Activated CD4-positive, alpha-beta T cell treated with anti-CD3 and anti-CD28 coated beads for 36 hours (primary cell): Measurements from ENCODE around the gene EGF. TPM values are rescaled to one million over a fixed set of nuclear protein-coding genes. Genes with fewer than 3 reads are reported as not detected.
"Not testable (repeated sequence)": the region's sequence is repeated elsewhere in the genome, so short reads cannot be mapped to it uniquely, and the experiment has no call there.

Experiments used
- ATAC-seq: fragments of 200-7000 bp; cut with Tn5 transposase; one replicate; pipeline ENCODE4 v1.10.0; 2021; ENCODE audit warnings: mild to moderate bottlenecking, moderate library complexity
- CTCF ChIA-PET: fragments of 350-600 bp; sonication (Branson Sonifier 250); formaldehyde crosslinking; loops from one replicate; lab custom pipeline; 2021; ENCODE audit warnings: antibody characterized with exemption; lab: Charles Lee
- POLR2A ChIA-PET: fragments of 350-600 bp; sonication (Branson Sonifier 250); formaldehyde crosslinking; loops from one replicate; lab custom pipeline; 2021; ENCODE audit warnings: antibody characterized with exemption, inconsistent platforms; lab: Charles Lee
- DNase-seq: peaks from one replicate; pipeline ENCODE4 v3.0.0-alpha.2; 2020
- H3K27ac Mint-ChIP-seq: one replicate; pipeline ENCODE4 v1.8.0; 2021; ENCODE audit warnings: mixed read lengths
- H3K27me3 Mint-ChIP-seq: one replicate; pipeline ENCODE4 v1.8.0; 2021; ENCODE audit warnings: mixed read lengths
- H3K36me3 Mint-ChIP-seq: one replicate; pipeline ENCODE4 v1.8.0; 2021; ENCODE audit warnings: low read depth, mixed read lengths
- H3K4me1 Mint-ChIP-seq: one replicate; pipeline ENCODE4 v1.8.0; 2021; ENCODE audit warnings: mixed read lengths
- H3K4me3 Mint-ChIP-seq: one replicate; pipeline ENCODE4 v1.8.0; 2021; ENCODE audit warnings: mild to moderate bottlenecking, moderate library complexity, mixed read lengths
- H3K9me3 Mint-ChIP-seq: one replicate; pipeline ENCODE4 v1.8.0; 2021; ENCODE audit warnings: low read depth, mixed read lengths
- intact Hi-C, 2 experiments: fragments of 100-400 bp; cut with DNase I in 1 of 2; cut with micrococcal nuclease in 1 of 2; formaldehyde crosslinking; loops; one replicate each; pipeline versions ENCODE4 v1.14.2 to v1.15.1; 2022 to 2024; cut with DNase I, micrococcal nuclease
- total RNA-seq, 2 experiments: library from RNA; stranded (reverse); gene quantifications; one replicate each; pipeline ENCODE4 v1.2.3, GENCODE V29; 2021

Gene EGF
- total RNA-seq, 2 experiments from 2014 or later = 0.34 TPM; not detected in 1

- no peak overlapping the region for H3K4me3 Mint-ChIP-seq
- no peak for ATAC-seq
- no peaks in the 10 kb centered on the region for H3K9me3 Mint-ChIP-seq
- no peak for DNase-seq
- intact Hi-C loops = loop anchor here in 1 of 2 experiments (10.0 kb wide), 3 partner anchors 129 to 379 kb away; partner anchors contain the start of genes CASP6, GAR1 and MCUB
- H3K27ac Mint-ChIP-seq = no peak overlapping the region
- H3K4me1 Mint-ChIP-seq = peaks cover 34% of the 10 kb centered on the region
- POLR2A ChIA-PET = no interaction called here
- H3K36me3 Mint-ChIP-seq = no peaks in the 10 kb centered on the region
- peaks cover 6% of the 10 kb centered on the region for H3K27me3 Mint-ChIP-seq
- CTCF ChIA-PET = interaction anchor here (1.5 kb wide), 2 partner anchors 37 to 567 kb away, joined by 3 to 5 read pairs; no protein-coding TSS in a partner anchor
These were observed 31.1 kb downstream of the EGF start for GRCh38 chr4:109943745-109944144.

DNA sequence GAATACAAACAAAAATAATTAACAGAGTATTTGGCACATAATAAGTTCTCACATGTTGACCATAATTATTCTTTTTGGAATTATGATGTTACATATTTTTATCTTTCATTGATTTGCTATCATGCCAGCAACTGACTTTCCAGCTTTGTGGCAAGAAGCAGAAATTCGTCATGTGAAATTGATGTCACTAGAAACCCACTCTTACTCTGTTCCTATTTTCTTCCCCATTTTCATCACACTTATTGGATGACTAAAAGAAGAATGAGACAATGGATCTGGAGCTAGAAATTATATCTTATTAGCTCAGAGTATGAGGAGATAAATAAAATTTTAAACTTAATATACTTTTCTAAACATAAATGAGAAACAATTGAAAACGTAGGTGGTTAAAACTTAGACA lies 31.9 kb downstream of the EGF start:
- DNase-seq (no peak), ATAC-seq (no peak)
- Mint-ChIP-seq H3K4me1 (peaks cover 41% of the 10 kb centered on the region), H3K27me3 (peaks cover 4% of the 10 kb centered on the region), H3K9me3 (no peaks in the 10 kb centered on the region), H3K27ac (no peak overlapping the region), H3K4me3 (no peak overlapping the region), H3K36me3 (no peaks in the 10 kb centered on the region)
- ChIA-PET POLR2A (no interaction called here), CTCF (no interaction called here)
- intact Hi-C loops = loop anchor here in 1 of 2 experiments (10.0 kb wide), 3 partner anchors 130 to 380 kb away; partner anchors contain the start of genes CASP6, GAR1 and MCUB

GRCh38 chr4:109945056-109945455 lies 32.4 kb downstream of the EGF start:
- Mint-ChIP-seq H3K36me3 (no peaks in the 10 kb centered on the region), H3K27me3 (peaks cover 4% of the 10 kb centered on the region), H3K9me3 (no peaks in the 10 kb centered on the region), H3K4me3 (no peak overlapping the region), H3K4me1 (peaks cover 46% of the 10 kb centered on the region), H3K27ac (peak overlapping the region; percentile 74)
- CTCF ChIA-PET = no interaction called here
- intact Hi-C loops = loop anchor here (5.0 to 10.0 kb wide), 8 partner anchors 130 to 473 kb away; partner anchors contain the start of genes CASP6 (in 1 of the 2), ELOVL6 (in 1 of the 2), GAR1 (in 1 of the 2) and MCUB (in 1 of the 2)
- ATAC-seq = peak; percentile 49
- peak; percentile 72 for DNase-seq
- POLR2A ChIA-PET = no interaction called here

GRCh38 chr4:109946120-109946519 lies 33.4 kb downstream of the EGF start:
- ChIA-PET POLR2A (interaction anchor here (0.6 kb wide), 2 partner anchors 536 to 1900 kb away, joined by 3 to 4 read pairs; no protein-coding TSS in a partner anchor), CTCF (no interaction called here)
- Mint-ChIP-seq H3K9me3 (no peaks in the 10 kb centered on the region), H3K36me3 (no peaks in the 10 kb centered on the region), H3K4me3 (no peak overlapping the region), H3K4me1 (peaks cover 52% of the 10 kb centered on the region), H3K27ac (peak overlapping the region; percentile 44), H3K27me3 (peaks cover 4% of the 10 kb centered on the region)
- ATAC-seq = no peak
- no peak for DNase-seq
- intact Hi-C loops = loop anchor here (5.0 to 10.0 kb wide), 8 partner anchors 131 to 474 kb away; partner anchors contain the start of genes CASP6 (in 1 of the 2), ELOVL6 (in 1 of the 2), GAR1 (in 1 of the 2) and MCUB (in 1 of the 2)

- Mint-ChIP-seq H3K36me3 (no peaks in the 10 kb centered on the region), H3K9me3 (no peaks in the 10 kb centered on the region), H3K4me3 (no peak overlapping the region), H3K27me3 (peaks cover 2% of the 10 kb centered on the region), H3K27ac (peak overlapping the region; percentile 74), H3K4me1 (peaks cover 54% of the 10 kb centered on the region)
- DNase-seq = no peak
- intact Hi-C loops = loop anchor here (1.0 to 10.0 kb wide), 11 partner anchors 133 to 518 kb away; partner anchors contain the start of genes CASP6 (in 1 of the 2), ELOVL6 (in 1 of the 2), GAR1 (in 1 of the 2) and MCUB (in 1 of the 2)
- CTCF ChIA-PET = interaction anchor here (0.9 to 1.2 kb wide), 2 partner anchors 47 to 128 kb away, joined by 3 to 4 read pairs; no protein-coding TSS in a partner anchor
- ATAC-seq = peak; percentile 85
- POLR2A ChIA-PET = interaction anchor here (0.5 to 0.6 kb wide), 2 partner anchors 316 to 1800 kb away, joined by 4 to 6 read pairs; no protein-coding TSS in a partner anchor
These were observed 34.8 kb downstream of the EGF start for GRCh38 chr4:109947457-109947856.

GRCh38 chr4:109947918-109948317 lies 35.2 kb downstream of the EGF start:
- Mint-ChIP-seq H3K9me3 (no peaks in the 10 kb centered on the region), H3K4me1 (peaks cover 54% of the 10 kb centered on the region), H3K27ac (peak overlapping the region; percentile 74), H3K36me3 (no peaks in the 10 kb centered on the region), H3K27me3 (peaks cover 2% of the 10 kb centered on the region), H3K4me3 (no peak overlapping the region)
- ATAC-seq (peak; percentile 55), DNase-seq (peak; percentile 17)
- CTCF ChIA-PET = interaction anchor here (0.7 to 1.2 kb wide), 4 partner anchors 46 to 128 kb away, joined by 3 to 4 read pairs (median 3); no protein-coding TSS in a partner anchor
- intact Hi-C loops = loop anchor here (1.0 to 10.0 kb wide), 14 partner anchors 20 to 519 kb away; partner anchors contain the start of genes CASP6 (in 1 of the 2), ELOVL6 (in 1 of the 2), GAR1 (in 1 of the 2) and MCUB (in 1 of the 2)
- POLR2A ChIA-PET = interaction anchor here (0.5 kb wide), 1 partner anchor 1799 kb away, joined by 6 read pairs; no protein-coding TSS in a partner anchor

DNA sequence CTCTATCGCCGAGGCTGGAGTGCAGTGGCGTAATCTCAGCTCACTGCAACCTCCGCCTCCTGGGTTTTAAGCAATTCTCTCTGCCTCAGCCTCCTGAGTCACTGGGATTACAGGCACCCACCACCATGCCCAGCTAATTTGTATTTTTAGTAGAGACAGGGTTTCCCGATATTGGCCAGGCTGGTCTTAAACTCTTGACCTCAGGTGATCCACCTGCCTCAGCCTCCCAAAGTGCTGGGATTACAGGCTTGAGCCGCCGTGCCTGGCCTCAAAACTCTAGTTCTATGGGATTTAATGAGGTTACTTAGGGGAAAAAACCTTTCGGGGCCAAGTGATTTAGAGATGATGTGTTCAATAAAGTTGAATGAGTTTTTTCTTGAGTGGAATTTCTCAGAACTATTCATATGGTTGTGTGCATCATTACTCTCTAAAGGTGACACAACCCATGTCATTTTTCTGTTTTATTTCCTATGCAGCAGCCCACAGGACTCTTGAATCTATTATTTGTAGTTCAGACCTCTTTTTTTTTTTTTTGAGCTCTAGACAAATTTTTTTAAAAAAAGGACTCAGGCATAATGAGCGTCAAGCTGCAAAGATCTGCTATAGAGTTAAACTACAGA lies 36.5 kb downstream of the EGF start:
- H3K9me3 Mint-ChIP-seq, H3K36me3 Mint-ChIP-seq, H3K4me3 Mint-ChIP-seq, H3K27me3 Mint-ChIP-seq: not testable (repeated sequence)
- ATAC-seq = peak; percentile 52
- peak; percentile 30 for DNase-seq
- peaks cover 54% of the 10 kb centered on the region for H3K4me1 Mint-ChIP-seq
- H3K27ac Mint-ChIP-seq = peak overlapping the region; percentile 49
- POLR2A ChIA-PET = interaction anchor here (0.6 to 1.2 kb wide), 2 partner anchors 11 to 477 kb away, joined by 6 to 9 read pairs; no protein-coding TSS in a partner anchor
- CTCF ChIA-PET = interaction anchor here (0.6 to 2.1 kb wide), 5 partner anchors 27 to 425 kb away, joined by 3 to 6 read pairs (median 3); no protein-coding TSS in a partner anchor
- intact Hi-C loops = loop anchor here (2.0 to 10.0 kb wide), 9 partner anchors 128 to 477 kb away; partner anchors contain the start of genes CASP6 (in 1 of the 2), ELOVL6 (in 1 of the 2), GAR1 (in 1 of the 2) and MCUB (in 1 of the 2)

DNA sequence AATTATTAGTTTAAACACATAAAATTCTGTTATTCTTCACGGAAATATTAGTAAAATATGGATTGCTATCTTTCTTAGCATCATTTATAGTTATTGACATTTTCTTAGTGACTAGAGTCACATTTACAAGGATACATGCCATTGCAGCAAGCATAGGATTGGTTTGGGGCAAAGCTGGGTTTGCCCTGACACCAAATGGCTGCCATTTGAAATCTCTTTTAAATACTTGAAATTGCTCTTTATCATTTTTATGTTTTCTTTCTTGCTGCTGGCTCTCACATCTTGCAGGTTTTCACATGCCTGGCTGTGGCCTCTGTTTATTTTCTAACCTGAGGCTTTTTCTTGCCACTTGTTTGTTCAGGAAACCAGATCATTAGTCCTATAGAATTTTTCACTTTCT lies 39.9 kb downstream of the EGF start:
- ChIA-PET CTCF (no interaction called here), POLR2A (no interaction called here)
- Mint-ChIP-seq H3K27ac (no peak overlapping the region), H3K4me3 (no peak overlapping the region), H3K4me1 (peaks cover 31% of the 10 kb centered on the region), H3K36me3 (no peaks in the 10 kb centered on the region), H3K27me3 (peaks cover 2% of the 10 kb centered on the region), H3K9me3 (no peaks in the 10 kb centered on the region)
- DNase-seq (no peak), ATAC-seq (no peak)
- intact Hi-C loops = no loop called here

GRCh38 chr4:109953556-109953955 lies 40.9 kb downstream of the EGF start:
- intact Hi-C loops = no loop called here
- H3K4me1 Mint-ChIP-seq = peaks cover 21% of the 10 kb centered on the region
- H3K27ac Mint-ChIP-seq = no peak overlapping the region

DNA sequence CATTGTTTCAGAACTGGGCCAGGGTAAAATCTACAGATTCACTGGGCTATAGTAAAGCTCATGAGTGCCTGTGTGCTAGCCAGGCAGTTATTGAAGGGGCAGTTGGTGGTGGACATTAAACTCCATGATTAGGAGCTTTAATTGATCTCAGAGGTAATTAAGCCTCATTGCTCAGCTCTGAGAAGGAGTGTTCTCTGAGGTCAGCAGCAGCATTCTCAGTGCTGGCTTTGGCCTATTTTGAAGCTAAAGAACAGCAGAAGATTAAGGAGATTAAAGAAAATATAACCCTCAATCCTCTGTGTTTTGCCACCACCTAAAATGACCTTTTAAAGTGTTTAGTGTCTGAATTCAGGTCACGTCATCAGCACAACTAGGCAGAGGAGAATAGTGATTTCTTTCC lies 42.5 kb downstream of the EGF start:
- no peak overlapping the region for H3K4me3 Mint-ChIP-seq
- ATAC-seq (no peak), DNase-seq (no peak)
- no peaks in the 10 kb centered on the region for H3K36me3 Mint-ChIP-seq
- no peaks in the 10 kb centered on the region for H3K9me3 Mint-ChIP-seq
- ChIA-PET CTCF (interaction anchor here (0.7 kb wide), 1 partner anchor 23 kb away, joined by 3 read pairs; no protein-coding TSS in a partner anchor), POLR2A (no interaction called here)
- peaks cover 7% of the 10 kb centered on the region for H3K4me1 Mint-ChIP-seq
- no peak overlapping the region for H3K27ac Mint-ChIP-seq
- intact Hi-C loops = no loop called here
- peaks cover 4% of the 10 kb centered on the region for H3K27me3 Mint-ChIP-seq

More at GRCh38 chr4:109953556-109953955, 40.9 kb downstream of the EGF start:
- CTCF ChIA-PET = interaction anchor here (0.6 kb wide), 1 partner anchor 358 kb away, joined by 3 read pairs; no protein-coding TSS in a partner anchor
- ATAC-seq (no peak), DNase-seq (no peak)
- Mint-ChIP-seq H3K36me3 (no peaks in the 10 kb centered on the region), H3K9me3 (no peaks in the 10 kb centered on the region), H3K4me3 (no peak overlapping the region), H3K27me3 (peaks cover 2% of the 10 kb centered on the region)
- POLR2A ChIA-PET = no interaction called here

- Mint-ChIP-seq H3K4me3 (no peak overlapping the region), H3K4me1 (no peaks in the 10 kb centered on the region), H3K9me3 (no peaks in the 10 kb centered on the region), H3K36me3 (no peaks in the 10 kb centered on the region), H3K27me3 (peaks cover 9% of the 10 kb centered on the region), H3K27ac (no peak overlapping the region)
- intact Hi-C loops = no loop called here
- no peak for ATAC-seq
- ChIA-PET POLR2A (no interaction called here), CTCF (interaction anchor here (1.3 kb wide), 1 partner anchor 19 kb away, joined by 3 read pairs; no protein-coding TSS in a partner anchor)
- no peak for DNase-seq
These were observed 44.5 kb downstream of the EGF start for GRCh38 chr4:109957227-109957626.
